GM12892 (cell line): ENCODE results near the gene SLC4A3.

Experiments
- DNase-seq: peaks from one replicate; pipeline ENCODE4 v3.0.0; 2011; ENCODE audit not compliant: insufficient read length
- FAIRE-seq: peaks from 2 replicates; lab custom pipeline; 2011; peaks lifted over from hg19 to GRCh38; lab: Jason Lieb, UNC
- POLR2A ChIP-seq: IDR thresholded peaks from 2 replicates; pipeline ENCODE4 v1.6.1; 2011; ENCODE audit warnings: low read depth, low read length, control low read depth
- POLR2AphosphoS5 ChIP-seq: IDR thresholded peaks from 2 replicates; pipeline ENCODE4 v1.6.1; 2011; ENCODE audit warnings: low read depth, low read length, control low read depth
- TAF1 ChIP-seq: IDR thresholded peaks from 2 replicates; pipeline ENCODE4 v1.6.1; 2011; ENCODE audit warnings: low read depth, mild to moderate bottlenecking, control low read depth, low read length, borderline replicate concordance

SLC4A3 gene

DNA sequence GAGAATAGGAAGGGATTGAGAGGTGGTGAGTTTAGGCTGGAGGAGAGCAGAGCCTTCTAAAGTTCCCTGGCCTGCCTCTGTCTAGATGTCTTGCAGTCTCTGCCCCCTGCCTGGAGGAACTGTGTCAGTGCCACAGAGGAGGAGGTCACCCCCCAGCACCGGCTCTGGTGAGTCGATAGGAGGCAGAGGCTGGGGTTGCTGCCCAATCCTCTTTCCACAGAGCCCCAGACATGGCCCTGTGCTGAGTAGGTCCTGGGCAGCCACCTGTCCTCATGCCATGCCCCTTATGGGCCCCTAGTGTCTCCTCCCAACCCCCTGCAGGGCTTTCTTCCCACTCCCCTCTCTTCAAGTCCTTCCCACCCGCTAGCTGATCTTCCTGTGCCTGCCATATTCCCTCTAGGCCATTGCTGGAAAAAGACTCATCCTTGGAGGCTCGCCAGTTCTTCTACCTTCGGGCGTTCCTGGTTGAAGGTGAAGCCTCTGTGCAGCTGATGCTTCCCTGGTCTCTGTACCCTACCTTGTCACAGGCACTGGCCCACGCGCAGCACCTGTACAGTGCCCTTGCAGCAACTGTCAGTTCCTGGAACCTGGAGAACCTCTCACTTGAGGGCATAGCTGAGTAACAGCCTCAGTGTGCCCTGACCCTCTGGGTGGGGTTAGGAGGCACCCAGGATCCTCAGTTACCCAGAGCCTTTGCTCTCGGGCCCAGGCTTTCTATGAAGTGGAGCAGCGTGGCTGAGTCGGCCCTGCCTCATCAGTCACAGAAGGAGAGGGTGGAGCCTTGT lies 13.2 kb upstream of the SLC4A3 start:
- DNase-seq (no peak), FAIRE-seq (no peak)
- TF ChIP-seq POLR2A: no peak
- TF ChIP-seq POLR2AphosphoS5: no peak
- TF ChIP-seq TAF1: no peak

DNA sequence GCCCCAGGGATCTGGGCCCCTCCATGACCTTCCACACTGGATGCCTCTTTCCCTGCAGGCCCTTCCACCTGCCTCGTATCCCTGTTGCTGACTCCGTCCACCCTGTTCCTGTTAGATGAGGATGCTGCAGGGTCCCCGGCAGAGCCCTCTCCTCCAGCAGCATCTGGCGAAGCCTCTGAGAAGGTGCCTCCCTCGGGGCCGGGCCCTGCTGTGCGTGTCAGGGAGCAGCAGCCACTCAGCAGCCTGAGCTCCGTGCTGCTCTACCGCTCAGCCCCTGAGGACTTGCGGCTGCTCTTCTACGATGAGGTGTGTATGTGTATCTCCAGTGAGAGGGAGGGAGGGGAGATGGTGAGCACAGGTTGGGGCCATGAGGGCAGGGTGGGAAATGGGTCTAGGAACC lies 12.4 kb upstream of the SLC4A3 start:
- FAIRE-seq (no peak), DNase-seq (no peak)
- TF ChIP-seq TAF1: no peak
- no peak for TF ChIP-seq POLR2AphosphoS5
- TF ChIP-seq POLR2A: no peak

DNA sequence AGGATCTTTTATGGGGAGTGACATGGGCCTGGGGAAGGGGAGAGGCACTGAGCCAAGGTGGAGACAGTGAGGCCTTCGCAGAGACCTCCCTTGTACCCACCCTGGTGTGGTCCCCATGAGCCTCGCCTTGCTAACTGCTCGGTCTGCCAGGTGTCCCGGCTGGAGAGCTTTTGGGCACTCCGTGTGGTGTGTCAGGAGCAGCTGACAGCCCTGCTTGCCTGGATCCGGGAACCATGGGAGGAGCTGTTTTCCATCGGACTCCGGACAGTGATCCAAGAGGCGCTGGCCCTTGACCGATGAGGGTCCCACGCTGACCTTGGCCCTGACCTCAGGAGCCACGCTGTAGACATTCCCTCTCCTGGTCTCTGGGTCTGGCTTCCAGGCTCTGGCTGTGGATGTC lies 11.5 kb upstream of the SLC4A3 start:
- DNase-seq (no peak), FAIRE-seq (no peak)
- TF ChIP-seq TAF1 (no peak), POLR2A (no peak), POLR2AphosphoS5 (no peak)

GRCh38 chr2:219616550-219616949 lies 10.9 kb upstream of the SLC4A3 start:
- DNase-seq (no peak), FAIRE-seq (no peak)
- no peak for TF ChIP-seq POLR2A
- no peak for TF ChIP-seq POLR2AphosphoS5
- TF ChIP-seq TAF1: no peak

- DNase-seq (no peak), FAIRE-seq (no peak)
- TF ChIP-seq TAF1 (no peak), POLR2A (no peak), POLR2AphosphoS5 (no peak)
Measured at GRCh38 chr2:219618733-219619122, 8.7 kb upstream of the SLC4A3 start.

DNA sequence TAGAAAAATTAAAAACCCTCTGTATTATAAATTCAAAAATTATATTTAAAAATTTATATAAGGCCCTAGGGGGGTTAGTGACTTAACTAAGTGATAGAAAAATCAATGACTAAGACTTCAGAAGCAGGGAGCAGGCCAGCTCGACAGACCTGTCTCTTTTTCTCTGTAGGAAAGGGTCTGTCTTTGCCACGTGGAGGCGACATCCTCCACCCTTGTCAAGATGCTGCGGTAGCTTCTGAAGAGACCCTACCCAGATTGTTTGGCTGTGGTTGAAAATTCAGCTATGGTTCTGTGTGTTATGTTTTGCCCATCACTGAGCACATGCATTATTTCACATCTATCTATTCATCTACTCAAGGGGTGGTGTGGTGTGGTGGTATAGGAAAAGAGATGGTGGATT lies 8.2 kb upstream of the SLC4A3 start:
- FAIRE-seq (no peak), DNase-seq (no peak)
- no peak for TF ChIP-seq POLR2A
- no peak for TF ChIP-seq POLR2AphosphoS5
- TF ChIP-seq TAF1: no peak

DNA sequence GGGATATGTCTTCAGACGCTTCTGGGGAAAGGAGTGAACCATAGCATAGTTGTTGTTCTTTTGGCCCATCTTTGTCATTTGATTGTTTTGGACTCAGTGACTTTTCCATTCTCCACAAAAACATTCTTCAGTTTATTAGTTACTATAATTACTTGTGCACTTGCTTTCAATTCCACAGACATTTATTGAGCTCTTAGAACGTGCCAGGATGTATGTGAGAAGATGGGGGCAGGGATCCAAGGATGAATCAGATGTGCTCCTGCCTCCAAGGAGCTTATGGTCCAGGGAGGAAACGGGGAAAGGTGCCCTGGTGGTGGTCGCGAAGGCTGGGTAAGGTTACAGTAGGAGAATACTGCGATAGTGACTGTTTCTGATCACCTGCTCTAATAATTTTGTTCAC lies 6.9 kb upstream of the SLC4A3 start:
- TF ChIP-seq POLR2AphosphoS5 (no peak), POLR2A (no peak), TAF1 (no peak)
- no peak for DNase-seq
- FAIRE-seq: no peak

GRCh38 chr2:219621935-219622334 lies 5.5 kb upstream of the SLC4A3 start:
- DNase-seq (no peak), FAIRE-seq (no peak)
- no peak for TF ChIP-seq POLR2AphosphoS5
- no peak for TF ChIP-seq TAF1

DNA sequence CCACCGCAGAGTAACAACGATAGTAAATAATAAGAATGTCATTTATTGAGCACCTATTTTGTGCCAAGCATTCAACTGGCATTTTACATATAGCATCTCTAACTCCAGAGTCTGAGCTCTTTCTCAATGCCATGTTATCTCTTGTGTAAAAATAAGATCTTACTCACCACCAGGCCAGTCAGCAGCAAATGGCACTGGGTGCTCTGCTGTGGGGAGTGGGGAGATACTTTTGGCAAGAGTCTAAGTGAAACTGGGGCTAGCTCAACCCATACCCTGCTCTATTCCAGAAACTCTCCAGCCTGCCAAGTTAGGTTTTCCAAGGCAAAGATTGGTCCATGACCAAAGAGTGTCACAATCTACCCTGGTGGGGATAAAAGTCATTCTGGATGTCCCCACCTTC lies 5.0 kb upstream of the SLC4A3 start:
- FAIRE-seq (no peak), DNase-seq (no peak)
- no peak for TF ChIP-seq POLR2A
- no peak for TF ChIP-seq TAF1
- TF ChIP-seq POLR2AphosphoS5: no peak

- no peak for TF ChIP-seq POLR2A
- no peak for TF ChIP-seq TAF1
- TF ChIP-seq POLR2AphosphoS5: no peak
- DNase-seq (no peak), FAIRE-seq (no peak)
Measured at GRCh38 chr2:219624565-219624964, 2.9 kb upstream of the SLC4A3 start.

DNA sequence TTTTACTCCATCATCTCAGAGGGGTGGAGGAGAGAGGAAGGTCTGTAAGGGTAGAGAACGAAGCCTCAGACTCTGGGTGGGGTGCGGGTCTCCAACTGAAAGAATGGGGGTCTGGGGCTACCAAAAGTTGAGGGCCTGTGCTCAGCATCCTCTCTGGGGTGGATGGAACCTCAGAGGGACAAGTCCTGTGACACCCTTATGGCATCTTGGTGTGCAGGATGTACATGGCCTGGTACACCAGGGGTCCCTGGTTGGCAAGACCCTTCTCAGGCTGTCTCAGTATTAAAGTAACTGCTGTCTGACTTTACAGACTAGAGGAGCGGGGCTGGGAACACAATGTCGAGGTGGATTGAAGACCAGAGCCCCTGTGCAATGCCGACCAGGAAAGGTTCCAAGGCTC lies 2.3 kb upstream of the SLC4A3 start:
- no peak for FAIRE-seq
- no peak for DNase-seq

GRCh38 chr2:219626540-219626939 lies 890 bp upstream of the SLC4A3 start:
- no peak for TF ChIP-seq POLR2AphosphoS5
- no peak for TF ChIP-seq POLR2A
- TF ChIP-seq TAF1: no peak
- DNase-seq (no peak), FAIRE-seq (no peak)

More for the DNA sequence above, 2.3 kb upstream of the SLC4A3 start:
- TF ChIP-seq TAF1 (no peak), POLR2A (no peak), POLR2AphosphoS5 (no peak)
